Memory B cell (primary cell): ENCODE results near the gene TGFBR1.
A peak's percentile ranks its signal among the peaks of the same experiment; 100 is the strongest.

Experiments used
- ATAC-seq: fragments of 150-1000 bp; cut with Tn5 transposase; 2 replicates; pipeline ENCODE4 v1.10.0; 2021; ENCODE audit warnings: low read depth, mild to moderate bottlenecking, moderate library complexity
- DNase-seq, 2 donors: peaks; one replicate each; pipeline ENCODE4 v3.0.0; 2022; ENCODE audit warnings: low spot score in 2 of 2
- H3K27ac Mint-ChIP-seq: one replicate; pipeline ENCODE4 v1.8.0; 2022; ENCODE audit warnings: mild to moderate bottlenecking, moderate library complexity, mixed read lengths
- H3K27me3 Mint-ChIP-seq: one replicate; pipeline ENCODE4 v1.8.0; 2022; ENCODE audit warnings: mixed read lengths
- H3K36me3 Mint-ChIP-seq: one replicate; pipeline ENCODE4 v1.8.0; 2022; ENCODE audit warnings: mild to moderate bottlenecking, mixed read lengths
- H3K4me1 Mint-ChIP-seq: one replicate; pipeline ENCODE4 v1.8.0; 2022; ENCODE audit warnings: mixed read lengths
- H3K4me3 Mint-ChIP-seq: one replicate; pipeline ENCODE4 v1.8.0; 2022; ENCODE audit warnings: mild to moderate bottlenecking, moderate library complexity, mixed read lengths
- H3K9me3 Mint-ChIP-seq: one replicate; pipeline ENCODE4 v1.8.0; 2022; ENCODE audit warnings: mixed read lengths

Gene TGFBR1

GRCh38 chr9:99197987-99198386 is 93.1 kb downstream of the TGFBR1 start:
- Mint-ChIP-seq H3K4me1 (peaks cover 9% of the 10 kb centered on the region), H3K27ac (no peak overlapping the region), H3K4me3 (no peak overlapping the region), H3K9me3 (peaks cover 3% of the 10 kb centered on the region), H3K27me3 (peaks cover 2% of the 10 kb centered on the region), H3K36me3 (peaks cover 4% of the 10 kb centered on the region)
- DNase-seq (no peak), ATAC-seq (no peak)

DNA sequence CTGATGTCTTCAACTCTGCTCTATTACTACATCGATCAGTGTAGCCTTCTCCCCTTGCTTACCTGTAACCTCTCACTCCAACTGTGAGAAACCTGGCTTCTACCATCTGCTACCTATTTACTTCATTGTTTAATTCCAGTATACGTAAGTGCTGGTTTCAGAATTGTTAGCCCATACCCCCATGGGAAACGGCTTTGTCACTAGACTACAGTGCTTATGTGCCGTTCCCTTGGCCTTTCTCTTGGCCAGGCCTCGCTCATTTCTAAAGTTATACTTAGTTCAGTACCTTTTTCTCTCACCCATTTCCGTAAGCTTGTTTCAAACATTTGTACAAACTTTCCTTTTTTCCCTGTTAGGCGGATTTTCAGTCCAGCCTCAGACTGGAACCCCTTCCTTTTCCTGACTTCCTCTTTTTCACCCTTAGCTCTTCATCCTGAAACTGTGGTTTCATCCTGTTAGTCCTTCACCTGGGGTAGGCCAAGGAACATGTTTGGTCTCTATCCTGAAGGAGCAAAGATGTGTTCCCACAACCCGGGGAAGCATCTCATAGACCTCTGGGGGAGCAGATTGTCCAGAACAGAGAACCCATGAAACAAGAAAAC is 95.1 kb downstream of the TGFBR1 start:
- peaks cover 3% of the 10 kb centered on the region for H3K9me3 Mint-ChIP-seq
- H3K27ac Mint-ChIP-seq = peak overlapping the region; percentile 22
- no peak overlapping the region for H3K4me3 Mint-ChIP-seq
- ATAC-seq (no peak), DNase-seq (no peak)
- peaks cover 2% of the 10 kb centered on the region for H3K27me3 Mint-ChIP-seq
- H3K4me1 Mint-ChIP-seq = peaks cover 7% of the 10 kb centered on the region
- H3K36me3 Mint-ChIP-seq = peaks cover 4% of the 10 kb centered on the region

GRCh38 chr9:99201603-99202002 is 96.7 kb downstream of the TGFBR1 start:
- ATAC-seq (no peak), DNase-seq (no peak)
- H3K4me3 Mint-ChIP-seq = no peak overlapping the region
- H3K36me3 Mint-ChIP-seq = no peaks in the 10 kb centered on the region
- H3K4me1 Mint-ChIP-seq = peaks cover 7% of the 10 kb centered on the region
- H3K9me3 Mint-ChIP-seq = peaks cover 1% of the 10 kb centered on the region
- H3K27me3 Mint-ChIP-seq = no peaks in the 10 kb centered on the region
- H3K27ac Mint-ChIP-seq = no peak overlapping the region
